NCI-H2107 treated with DMSO at 0.1 percent for 48 hours (cell line): Measurements from ENCODE around the gene IRF2BPL.

ENCODE experiments used
- DNase-seq: peaks from one replicate; lab custom pipeline; 2025; ENCODE audit not compliant: unreplicated experiment; lab: John Stamatoyannopoulos, UW

The IRF2BPL gene

DNA sequence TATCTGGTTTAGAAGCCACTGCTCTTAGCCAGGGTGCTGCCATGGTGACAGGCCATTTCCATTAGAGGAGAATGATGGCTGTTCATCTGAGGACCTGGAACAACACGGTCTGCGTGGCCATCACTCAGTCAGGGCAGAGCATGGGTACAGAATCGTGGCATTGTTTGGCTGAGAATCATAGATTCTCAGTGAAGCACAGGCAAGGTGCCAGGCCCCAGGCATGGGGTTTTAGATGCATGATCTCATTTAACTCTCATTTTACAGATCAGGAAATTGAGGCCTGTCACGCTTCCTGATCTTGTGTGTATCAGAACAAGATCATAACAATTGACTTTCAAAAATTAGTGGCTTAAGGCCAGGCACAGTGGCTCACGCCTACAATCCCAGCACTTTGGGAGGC is 26.8 kb upstream of the IRF2BPL start:
- no peak for DNase-seq

DNA sequence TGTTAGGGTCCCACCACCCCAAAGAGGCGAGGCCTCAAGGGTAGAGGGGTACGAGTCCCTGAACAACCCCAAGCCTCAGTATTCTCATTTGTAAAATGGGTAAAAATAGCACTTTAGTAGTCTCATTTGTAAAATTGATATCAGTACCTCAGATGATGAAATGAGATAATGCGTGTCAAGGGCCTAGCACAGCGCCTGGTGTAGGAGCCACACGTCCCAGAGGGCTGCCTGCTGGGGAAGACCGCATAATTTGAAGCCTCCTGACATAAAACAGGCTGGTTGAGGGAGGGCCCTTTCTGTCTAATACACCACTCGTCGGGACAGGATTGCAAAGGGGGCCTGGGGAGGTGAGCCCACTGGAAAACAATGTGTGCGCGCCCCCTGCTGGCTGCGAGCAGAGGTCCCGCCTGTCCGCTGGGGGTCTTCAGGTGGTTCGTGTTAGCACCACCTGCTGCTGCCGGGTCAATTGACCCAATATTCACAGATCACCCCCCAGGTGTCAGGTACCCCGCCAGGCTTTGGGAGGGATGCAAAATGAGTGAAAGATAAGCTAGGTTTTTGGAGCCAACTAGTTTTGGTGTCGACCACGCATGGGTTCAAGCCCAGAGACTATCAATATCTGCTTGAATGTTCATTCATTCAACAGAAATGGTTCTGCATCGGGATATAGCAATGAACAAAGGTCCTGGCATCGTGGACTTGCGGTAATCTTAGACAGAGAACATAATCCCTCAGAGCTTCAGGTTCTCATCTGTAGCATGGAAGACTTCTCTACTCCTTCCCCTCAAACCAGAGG is 24.7 kb upstream of the IRF2BPL start:
- DNase-seq, result peak; percentile 89

DNA sequence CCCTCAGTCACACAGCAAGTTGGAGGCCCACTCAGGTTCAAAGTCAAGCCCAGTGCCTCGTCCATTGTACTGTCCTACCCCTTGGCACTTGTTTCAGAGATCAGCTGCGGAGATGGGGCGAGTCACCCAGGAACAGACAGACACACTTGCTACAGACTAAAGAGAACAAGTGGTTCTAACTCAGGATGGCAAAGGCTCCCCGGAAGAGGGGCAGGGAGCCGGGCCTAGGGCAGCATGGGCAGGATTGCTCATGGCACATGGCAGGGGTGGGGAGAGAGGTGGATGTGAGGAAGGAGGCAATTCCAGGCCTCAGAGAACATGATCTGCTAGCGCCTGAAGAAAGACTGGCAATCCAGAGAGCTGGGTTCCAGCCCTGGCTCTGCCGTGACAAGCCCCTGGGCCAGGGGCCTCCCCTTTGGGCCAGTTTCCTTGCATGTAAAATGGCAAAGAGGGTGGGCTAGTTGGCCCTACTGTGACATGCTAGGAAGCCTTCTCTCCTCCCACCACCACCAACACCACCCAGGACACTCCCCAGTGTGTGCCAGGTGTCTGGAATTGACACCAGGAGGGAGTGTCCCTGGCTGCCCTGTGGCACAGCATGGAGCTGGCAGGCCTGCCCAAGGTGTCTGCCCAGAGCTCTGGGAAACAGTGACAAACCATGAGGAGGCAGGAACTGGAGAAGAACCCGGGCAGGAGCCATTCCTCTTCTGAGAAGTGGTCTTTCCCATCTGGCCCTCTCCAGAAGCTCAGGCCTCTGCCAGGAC is 24.0 kb upstream of the IRF2BPL start:
- DNase-seq, result peak; percentile 77

DNA sequence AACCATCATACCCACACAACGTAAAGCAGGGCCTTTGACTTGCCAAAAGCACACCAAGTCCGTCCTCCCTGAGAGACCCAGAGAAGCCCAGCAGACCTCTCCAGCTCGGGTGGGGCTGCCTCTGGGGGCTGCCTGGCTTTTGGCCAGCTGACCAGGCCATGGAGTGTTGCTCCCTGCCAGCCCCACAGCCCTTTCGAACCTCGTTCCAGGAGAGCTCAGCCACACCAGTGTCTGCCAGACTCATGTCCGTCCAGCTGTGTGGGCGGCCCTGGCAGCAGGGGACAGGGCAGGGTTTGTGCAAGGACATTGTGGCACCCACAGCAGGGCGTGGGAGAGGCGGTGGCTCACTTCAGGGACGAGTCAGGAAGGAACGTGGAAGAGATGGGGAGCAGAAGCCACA is 22.6 kb upstream of the IRF2BPL start:
- DNase-seq, result no peak

- no peak for DNase-seq
These were observed 18.2 kb upstream of the IRF2BPL start for GRCh38 chr14:77046721-77047120.

DNA sequence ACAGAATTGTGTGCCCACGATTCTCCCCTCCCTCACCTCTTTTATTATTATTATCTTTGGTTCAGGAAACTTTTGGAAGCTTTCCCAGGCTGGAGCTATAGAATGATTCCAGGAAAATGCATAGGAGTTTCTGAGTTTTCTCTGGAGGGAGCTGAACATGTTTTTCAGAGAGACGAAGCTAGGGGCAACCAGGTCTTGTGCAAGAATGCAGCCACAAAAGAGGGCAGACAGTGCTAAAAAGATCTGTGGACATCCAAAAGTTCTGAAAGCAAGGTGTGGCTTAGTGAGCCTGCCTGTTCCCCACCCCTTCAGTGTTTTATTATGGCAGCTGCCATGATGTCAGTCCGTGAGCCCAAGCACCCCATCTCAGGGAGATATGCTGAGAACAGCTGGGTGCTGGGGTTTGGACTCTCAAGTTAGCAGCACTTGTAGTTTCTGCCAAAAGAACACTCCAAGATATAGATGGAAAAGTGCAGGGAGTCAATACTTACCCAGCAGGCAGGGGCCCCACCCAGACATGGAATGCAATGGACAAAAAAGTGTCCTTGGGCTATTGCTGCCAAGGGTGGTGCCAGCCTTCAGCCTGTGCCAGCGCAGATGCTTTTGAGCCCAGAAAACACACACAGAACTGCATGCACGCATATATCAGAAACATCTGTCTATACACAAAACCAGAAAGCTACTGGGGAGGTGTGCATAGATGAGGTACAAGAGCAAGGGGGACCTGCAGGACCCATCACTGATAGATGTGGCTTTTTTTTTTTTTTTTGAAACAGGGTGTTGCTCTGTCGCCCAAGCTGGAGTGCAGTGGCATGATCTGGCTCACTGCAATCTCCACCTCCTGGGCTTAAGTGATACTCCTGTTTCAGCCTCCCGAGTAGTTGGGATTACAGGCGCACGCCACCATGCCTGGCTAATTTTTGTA is 17.0 kb upstream of the IRF2BPL start:
- DNase-seq, result no peak

- no peak for DNase-seq
These were observed 16.3 kb upstream of the IRF2BPL start for GRCh38 chr14:77044783-77045237.

DNA sequence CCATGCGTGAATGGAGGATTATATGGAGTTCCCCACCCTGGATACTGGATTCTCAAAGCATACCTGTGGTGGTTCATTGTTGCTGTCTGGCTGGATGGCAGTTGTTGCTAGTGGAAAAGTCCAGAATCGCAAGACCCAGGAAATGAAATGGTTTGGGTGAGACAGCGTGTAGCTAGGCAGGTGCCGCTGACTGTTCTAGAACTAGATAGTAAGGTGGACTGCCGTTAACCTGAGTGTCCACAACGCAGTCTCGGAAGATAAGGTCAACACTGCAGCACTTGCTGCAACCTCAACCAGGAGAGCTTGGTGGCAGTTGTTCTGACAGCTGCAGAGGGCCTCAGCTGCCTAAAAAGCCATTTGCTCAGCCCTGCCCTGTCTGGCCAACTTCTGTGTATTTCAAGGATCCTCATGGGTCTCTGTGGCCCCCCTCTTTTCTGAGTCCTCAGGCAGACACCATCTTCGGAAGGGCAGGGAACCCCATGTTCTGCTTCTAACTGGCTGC is 15.5 kb upstream of the IRF2BPL start:
- no peak for DNase-seq

- no peak for DNase-seq
These were observed 14.9 kb upstream of the IRF2BPL start for GRCh38 chr14:77043177-77043983.

DNA sequence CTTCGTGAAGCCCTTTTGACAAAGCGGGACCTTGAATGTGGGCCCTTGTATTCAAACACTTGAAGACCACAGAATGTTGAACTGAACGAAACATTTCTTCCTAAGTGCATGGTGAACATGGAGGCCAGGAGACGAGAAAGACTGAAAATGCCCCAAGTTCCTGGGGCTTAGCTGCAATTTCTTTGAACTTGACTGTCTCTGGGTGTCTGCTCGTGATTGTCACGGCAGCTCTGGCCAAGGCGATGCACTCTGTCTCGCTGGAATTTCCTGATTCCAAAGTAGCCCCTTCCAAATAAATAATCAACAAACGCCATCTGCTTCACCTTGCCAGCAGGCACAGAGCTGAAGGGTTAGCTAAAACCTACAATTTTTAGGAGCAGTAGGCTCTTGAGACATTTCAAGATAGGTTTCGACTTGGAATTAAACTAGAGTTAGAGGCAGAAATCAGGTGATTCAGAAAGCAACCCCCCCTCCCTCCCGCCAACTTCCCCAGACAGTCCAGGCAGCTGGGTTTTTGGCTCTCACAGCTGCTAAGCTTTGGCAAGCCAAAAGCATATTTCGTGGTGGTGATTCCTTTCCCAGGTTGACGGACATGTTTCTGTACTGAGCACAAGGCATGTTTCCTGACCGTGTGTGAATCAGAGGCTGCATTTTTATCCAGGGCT is 13.5 kb upstream of the IRF2BPL start:
- DNase-seq, result peak; percentile 76

DNA sequence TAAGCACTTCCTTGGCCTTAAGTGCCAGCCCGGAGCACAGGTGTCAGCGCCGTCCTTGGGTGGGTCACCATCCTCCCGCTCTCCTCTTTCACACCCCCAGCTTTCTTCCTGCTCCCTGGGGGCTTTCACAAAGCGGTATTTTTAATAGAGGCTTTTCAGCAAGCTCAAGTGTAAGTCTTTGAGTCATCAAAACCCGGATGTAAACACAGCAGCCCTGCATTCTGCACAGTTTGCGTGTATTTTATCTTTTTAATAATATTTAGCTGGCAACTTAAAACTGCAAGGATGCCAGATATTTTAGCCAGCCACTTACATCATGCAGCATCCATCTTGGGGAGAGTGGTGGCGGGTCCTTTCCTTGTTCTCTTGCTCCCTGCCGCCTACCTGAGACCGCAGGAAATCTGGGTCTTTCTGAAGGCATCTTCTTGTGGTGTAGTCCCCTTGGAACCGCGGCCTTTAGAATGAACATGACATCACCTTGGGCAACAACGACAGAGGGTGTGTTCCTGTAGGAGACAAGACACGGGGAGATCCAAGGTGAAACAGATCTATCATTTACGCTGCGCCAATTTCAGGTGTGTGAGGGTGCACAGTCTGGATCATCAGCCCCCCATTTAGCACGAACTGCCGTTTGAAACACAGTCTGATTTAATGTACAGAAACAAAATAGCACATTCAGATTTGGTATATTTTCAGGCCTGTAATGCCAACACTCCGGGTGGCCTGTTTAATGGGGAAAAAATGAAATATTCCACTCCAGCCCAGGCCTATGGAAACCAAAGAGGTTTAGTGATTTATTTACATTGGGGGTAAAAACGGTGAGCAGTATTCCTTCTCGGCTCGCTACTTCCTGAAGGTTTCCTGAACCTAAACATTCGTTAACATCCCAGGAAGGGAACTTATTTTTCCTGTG is 12.5 kb upstream of the IRF2BPL start:
- peak; percentile 91 for DNase-seq

DNA sequence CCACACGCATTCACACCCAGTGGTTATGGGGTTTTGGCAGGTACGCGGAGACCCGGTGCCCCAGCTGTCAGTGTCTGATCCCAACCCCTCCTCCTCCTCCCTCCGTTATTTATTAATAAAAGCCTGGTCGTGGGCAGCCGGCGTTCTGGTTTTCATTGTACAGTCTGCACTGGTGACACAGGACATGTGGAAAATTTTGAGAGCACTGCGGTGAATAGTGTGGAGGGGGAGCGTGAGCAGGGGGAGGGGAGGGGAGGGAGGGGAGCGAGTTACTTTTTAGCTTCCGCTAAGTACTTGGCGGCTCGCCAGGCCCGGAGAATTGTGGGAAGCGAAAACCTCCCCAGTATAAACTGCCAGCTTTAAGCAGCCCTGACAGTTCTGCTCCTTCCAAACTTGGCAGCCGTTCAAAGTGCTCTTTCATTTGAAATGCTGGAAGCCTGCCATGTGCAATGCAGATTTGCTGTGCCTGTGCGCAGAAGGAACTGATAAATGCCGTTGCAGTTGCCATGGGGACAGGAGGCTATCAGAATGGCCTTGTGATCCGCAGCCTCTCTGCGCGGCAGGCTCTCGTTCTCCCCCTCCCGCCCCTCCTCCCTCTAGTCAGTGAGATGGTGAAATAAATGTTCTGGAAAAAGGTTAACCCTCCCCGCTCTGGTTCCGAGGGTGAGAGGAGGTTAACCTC is 11.7 kb upstream of the IRF2BPL start:
- peak; percentile 100 for DNase-seq

DNA sequence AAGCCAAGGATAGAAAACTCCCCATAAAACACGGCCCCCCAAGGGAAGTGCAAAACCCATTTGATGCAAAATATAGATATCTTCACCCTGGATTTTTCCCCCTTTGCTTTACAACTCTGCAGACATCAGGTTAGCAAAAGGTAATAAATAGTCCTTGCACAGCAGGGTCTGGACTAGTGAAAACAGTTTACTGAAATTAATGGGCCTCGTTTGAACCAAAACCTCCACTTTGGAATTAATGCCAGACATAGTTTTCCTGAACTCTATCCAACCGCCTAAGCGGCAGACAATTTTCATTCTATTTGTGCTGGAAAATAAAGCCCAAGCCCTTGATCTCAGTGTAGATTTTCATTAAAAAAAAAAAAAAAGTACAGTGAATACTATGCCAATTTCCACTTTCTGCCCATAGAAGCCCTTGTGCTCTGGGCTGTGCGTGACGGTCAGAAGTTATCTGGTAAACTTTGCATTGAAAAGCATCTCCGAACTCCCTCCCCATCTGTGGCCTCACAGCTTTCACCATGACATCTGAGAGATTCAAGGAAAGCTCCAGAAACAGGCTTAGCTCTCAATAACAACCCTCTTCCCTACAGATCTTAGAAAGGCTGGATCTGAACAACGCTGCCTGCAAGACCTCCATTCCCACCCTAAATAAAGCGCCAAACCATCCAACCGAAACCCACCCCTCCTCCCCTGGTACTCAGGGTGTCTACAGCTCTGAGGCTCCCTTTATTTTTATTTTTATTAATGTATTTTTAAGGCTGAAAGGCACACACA is 11.0 kb upstream of the IRF2BPL start:
- DNase-seq, result peak; percentile 90

GRCh38 chr14:77037938-77038568 is 9.5 kb upstream of the IRF2BPL start:
- DNase-seq, result no peak

DNA sequence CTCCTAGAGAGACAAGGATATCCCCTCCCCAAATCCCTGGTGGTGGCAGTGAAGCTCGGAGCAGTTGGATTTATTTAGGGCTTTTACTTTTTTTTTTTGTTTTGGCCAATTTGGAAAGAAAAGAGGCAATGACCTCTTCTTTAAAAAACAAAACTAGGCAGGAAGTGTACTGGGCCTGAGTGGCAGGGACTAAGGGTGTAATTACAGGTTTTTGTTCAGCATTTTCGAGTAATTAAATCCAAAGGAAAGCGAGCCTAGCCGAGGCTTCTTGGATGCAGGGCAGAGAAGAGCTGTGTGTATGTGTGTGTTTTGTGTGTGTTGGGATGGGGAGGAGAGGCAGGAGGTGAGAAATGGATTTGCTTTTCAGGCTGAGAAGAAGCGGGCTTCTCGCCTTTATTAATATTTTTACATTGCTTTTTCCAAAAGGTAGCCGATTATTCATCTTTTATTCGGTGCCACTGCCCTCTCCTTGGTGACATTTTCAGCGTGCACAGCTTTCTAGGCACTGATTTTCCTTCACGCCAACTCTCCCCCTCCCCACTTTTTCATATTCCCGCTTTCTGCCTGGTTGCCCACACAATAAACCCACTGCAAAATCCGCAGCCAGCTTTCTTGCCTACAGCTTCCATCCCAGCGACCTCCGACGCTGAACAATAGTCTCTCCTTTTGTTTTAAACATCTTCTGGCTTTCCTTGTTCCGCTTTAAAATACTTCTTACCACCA is 8.9 kb upstream of the IRF2BPL start:
- DNase-seq, result peak; percentile 84
